ENCODE measurements around the gene PHACTR3. TPM values are rescaled to one million over a fixed set of nuclear protein-coding genes. Genes with fewer than 3 reads are reported as not detected.
"Not testable (repeated sequence)": the region's sequence is repeated elsewhere in the genome, so short reads cannot be mapped to it uniquely, and the experiment has no call there.

The PHACTR3 gene
- total RNA-seq, 2 experiments from 2014 or later, result not detected

GRCh38 chr20:59890035-59890434 is 285.7 kb downstream of the PHACTR3 start:
- intact Hi-C loops (cut with DNase I, micrococcal nuclease); DNase-seq; POLR2A ChIA-PET; H3K9me3 Mint-ChIP-seq (ENCODE audit: low read depth); ATAC-seq; H3K27me3 Mint-ChIP-seq; H3K4me3 Mint-ChIP-seq; H3K27ac Mint-ChIP-seq; H3K4me1 Mint-ChIP-seq; CTCF ChIA-PET; H3K36me3 Mint-ChIP-seq (ENCODE audit: low read depth): not testable (repeated sequence)

- DNase-seq, result no peak
- Mint-ChIP-seq H3K9me3 (ENCODE audit: low read depth) (no peaks in the 10 kb centered on the region), H3K4me1 (no peaks in the 10 kb centered on the region), H3K27me3 (no peaks in the 10 kb centered on the region), H3K4me3 (no peak overlapping the region), H3K36me3 (ENCODE audit: low read depth) (no peaks in the 10 kb centered on the region), H3K27ac (no peak overlapping the region)
- ChIA-PET POLR2A (no interaction called here), CTCF (interaction anchor here (1.1 kb wide), 1 partner anchor 14 kb away, joined by 3 read pairs; no protein-coding TSS in a partner anchor)
- ATAC-seq, result no peak
- intact Hi-C loops (cut with DNase I, micrococcal nuclease), result no loop called here
Measured at GRCh38 chr20:59891581-59891980, 287.2 kb downstream of the PHACTR3 start.

- ChIA-PET CTCF (interaction anchor here (1.4 kb wide), 1 partner anchor 24 kb away, joined by 3 read pairs; no protein-coding TSS in a partner anchor), POLR2A (no interaction called here)
- H3K27me3 Mint-ChIP-seq, result no peaks in the 10 kb centered on the region
- H3K9me3 Mint-ChIP-seq (ENCODE audit: low read depth), result no peaks in the 10 kb centered on the region
- H3K36me3 Mint-ChIP-seq (ENCODE audit: low read depth), result no peaks in the 10 kb centered on the region
- intact Hi-C loops (cut with DNase I, micrococcal nuclease), result no loop called here
- ATAC-seq (no peak), DNase-seq (no peak)
- no peak overlapping the region for H3K27ac Mint-ChIP-seq
- no peaks in the 10 kb centered on the region for H3K4me1 Mint-ChIP-seq
- H3K4me3 Mint-ChIP-seq, result no peak overlapping the region
Measured at GRCh38 chr20:59895908-59896307, 291.6 kb downstream of the PHACTR3 start.
